ENCODE results near the gene MBOAT2. TPM values are rescaled to one million over a fixed set of nuclear protein-coding genes. Genes with fewer than 3 reads are reported as not detected.

Gene MBOAT2
- total and polyA plus RNA-seq, 4 donors = 75.1 to 116 (median 85.5) TPM

DNA sequence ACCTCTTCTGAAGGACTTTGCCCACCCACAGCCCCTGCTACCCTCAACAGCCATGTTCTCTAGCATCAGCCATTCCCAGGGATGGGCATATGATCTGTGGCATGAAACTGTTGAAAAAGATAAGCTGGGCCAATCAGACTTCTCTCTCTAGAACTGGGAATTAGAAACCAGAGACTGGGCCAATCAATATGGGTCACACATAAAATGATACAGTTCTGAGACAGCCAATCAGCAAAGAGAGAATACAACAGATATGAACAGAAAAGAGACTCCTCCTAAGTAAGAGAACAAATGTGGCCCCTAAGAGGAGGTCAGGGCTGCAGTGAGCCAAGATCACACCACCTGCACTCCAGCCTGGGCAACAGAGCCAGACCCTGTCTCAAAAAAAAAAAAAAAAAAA is 168.2 kb downstream of the MBOAT2 start:
- Histone ChIP-seq H3K27me3 (ENCODE audit: control insufficient read depth, insufficient read depth, low read length) (no peaks in the 10 kb centered on the region), H3K36me3 (ENCODE audit: control insufficient read depth, insufficient read depth, low read length) (no peaks in the 10 kb centered on the region), H3K4me3 (ENCODE audit: low read depth, low read length) (no peak overlapping the region), H3K4me1 (ENCODE audit: control insufficient read depth, insufficient read depth, low read length) (peaks cover 25% of the 10 kb centered on the region), H3K9me3 (ENCODE audit: control insufficient read depth, insufficient read depth, low read length) (no peaks in the 10 kb centered on the region), H3K27ac (ENCODE audit: low read depth, low read length) (no peak overlapping the region)
- DNase-seq (ENCODE audit: low read depth in 4 of 6, low spot score in 6 of 6) = peak in 1 of 6 donors; percentile 19

DNA sequence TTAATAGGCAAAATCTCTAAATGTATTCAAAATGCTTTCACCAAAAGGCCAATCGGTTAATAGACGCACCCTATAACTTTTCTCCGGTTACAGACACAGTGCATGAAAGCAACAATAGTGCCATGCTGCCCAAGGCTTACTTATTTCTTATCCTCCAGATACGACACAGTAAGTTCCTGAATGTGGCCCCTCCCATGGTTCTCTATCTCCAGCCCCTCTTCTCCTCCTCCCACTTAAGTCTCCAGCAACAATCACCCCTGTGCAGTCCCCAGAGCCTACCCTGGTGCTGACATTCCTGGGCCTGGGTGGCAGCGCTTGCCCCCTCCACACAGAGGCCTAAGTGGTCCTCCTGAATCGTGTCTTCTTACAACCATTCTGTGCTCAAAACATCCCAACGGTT is 169.6 kb downstream of the MBOAT2 start:
- Histone ChIP-seq H3K9me3 (ENCODE audit: control insufficient read depth, insufficient read depth, low read length) (no peaks in the 10 kb centered on the region), H3K27ac (ENCODE audit: low read depth, low read length) (no peak overlapping the region), H3K36me3 (ENCODE audit: control insufficient read depth, insufficient read depth, low read length) (no peaks in the 10 kb centered on the region), H3K4me3 (ENCODE audit: low read depth, low read length) (no peak overlapping the region), H3K4me1 (ENCODE audit: control insufficient read depth, insufficient read depth, low read length) (peaks cover 25% of the 10 kb centered on the region), H3K27me3 (ENCODE audit: control insufficient read depth, insufficient read depth, low read length) (no peaks in the 10 kb centered on the region)
- WGBS (ENCODE audit: insufficient coverage) = 82% methylated on average over 7 of the region's 7 CpGs
- DNase-seq (ENCODE audit: low read depth in 4 of 6, low spot score in 6 of 6) = no peak

DNA sequence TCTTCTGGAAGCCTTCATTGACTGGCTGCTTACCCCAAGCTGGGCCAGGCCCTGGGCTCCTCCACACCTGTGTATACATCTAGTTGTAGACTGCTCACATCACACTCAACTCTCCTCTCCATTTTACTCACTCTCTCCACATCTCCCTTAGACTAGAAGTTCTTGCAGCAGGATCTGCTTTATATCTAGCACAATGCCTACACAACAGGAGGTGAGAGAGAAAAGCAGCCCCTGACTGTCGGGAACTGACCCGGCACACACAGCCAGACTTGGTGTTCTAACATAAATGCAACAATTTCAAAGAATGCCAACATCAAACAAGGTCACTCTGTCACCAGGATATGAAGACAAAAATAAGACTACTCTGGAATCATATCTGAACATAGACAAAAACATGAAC is 172.0 kb downstream of the MBOAT2 start:
- WGBS (ENCODE audit: insufficient coverage) = 40% methylated on average over 1 of the region's 2 CpGs
- no peak overlapping the region for H3K27ac ChIP-seq (ENCODE audit: low read depth, low read length)
- H3K4me3 ChIP-seq (ENCODE audit: low read depth, low read length) = no peak overlapping the region
- no peaks in the 10 kb centered on the region for H3K9me3 ChIP-seq (ENCODE audit: control insufficient read depth, insufficient read depth, low read length)
- DNase-seq (ENCODE audit: low read depth in 4 of 6, low spot score in 6 of 6) = no peak
- H3K36me3 ChIP-seq (ENCODE audit: control insufficient read depth, insufficient read depth, low read length) = peaks cover 3% of the 10 kb centered on the region
- H3K27me3 ChIP-seq (ENCODE audit: control insufficient read depth, insufficient read depth, low read length) = no peaks in the 10 kb centered on the region
- peaks cover 21% of the 10 kb centered on the region for H3K4me1 ChIP-seq (ENCODE audit: control insufficient read depth, insufficient read depth, low read length)

DNA sequence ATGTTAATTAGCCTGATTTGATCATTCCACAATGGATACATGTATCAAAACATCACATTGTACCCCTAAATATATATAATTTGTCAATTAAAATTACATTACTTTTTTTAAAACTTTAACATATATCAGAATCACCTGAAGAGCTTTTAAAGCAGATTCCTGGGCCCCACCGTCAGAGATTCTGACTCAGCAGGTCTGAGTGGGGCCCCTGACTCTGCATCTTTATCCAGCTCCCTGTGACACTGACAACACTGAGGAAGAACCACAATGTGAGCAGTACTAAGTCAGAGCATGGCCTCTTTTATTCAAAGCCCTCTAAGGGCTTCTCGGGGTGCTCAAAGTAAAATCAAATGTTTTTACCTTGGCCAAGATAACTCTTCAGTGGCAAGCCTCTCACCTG is 175.8 kb downstream of the MBOAT2 start:
- Histone ChIP-seq H3K27me3 (ENCODE audit: control insufficient read depth, insufficient read depth, low read length) (no peaks in the 10 kb centered on the region), H3K4me3 (ENCODE audit: low read depth, low read length) (no peak overlapping the region), H3K36me3 (ENCODE audit: control insufficient read depth, insufficient read depth, low read length) (peaks cover 16% of the 10 kb centered on the region), H3K27ac (ENCODE audit: low read depth, low read length) (no peak overlapping the region), H3K4me1 (ENCODE audit: control insufficient read depth, insufficient read depth, low read length) (peaks cover 5% of the 10 kb centered on the region), H3K9me3 (ENCODE audit: control insufficient read depth, insufficient read depth, low read length) (no peaks in the 10 kb centered on the region)
- WGBS (ENCODE audit: insufficient coverage) = 83% methylated on average over 2 of the region's 2 CpGs
- DNase-seq (ENCODE audit: low read depth in 4 of 6, low spot score in 6 of 6) = no peak

DNA sequence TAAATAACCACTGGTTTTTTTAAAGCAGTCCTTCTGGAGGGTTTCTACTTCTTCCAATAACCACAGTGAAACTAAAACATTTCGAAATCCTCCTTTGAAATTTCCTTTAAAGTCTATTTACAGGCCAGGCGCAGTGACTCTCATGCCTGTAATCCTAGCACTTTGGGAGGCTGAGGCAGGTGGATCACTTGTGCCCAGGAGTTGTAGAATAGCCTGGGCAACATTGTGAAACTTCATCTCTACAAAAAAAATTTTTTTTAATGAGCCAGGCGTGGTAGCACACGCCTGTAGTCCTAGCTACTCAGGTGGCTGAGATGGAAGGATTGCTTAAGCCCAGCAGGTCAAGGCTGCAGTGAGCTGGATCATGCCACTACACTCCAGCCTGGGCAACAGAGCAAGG is 181.3 kb downstream of the MBOAT2 start:
- Histone ChIP-seq H3K27me3 (ENCODE audit: control insufficient read depth, insufficient read depth, low read length) (no peaks in the 10 kb centered on the region), H3K36me3 (ENCODE audit: control insufficient read depth, insufficient read depth, low read length) (peaks cover 17% of the 10 kb centered on the region), H3K4me3 (ENCODE audit: low read depth, low read length) (no peak overlapping the region), H3K4me1 (ENCODE audit: control insufficient read depth, insufficient read depth, low read length) (no peaks in the 10 kb centered on the region), H3K9me3 (ENCODE audit: control insufficient read depth, insufficient read depth, low read length) (no peaks in the 10 kb centered on the region), H3K27ac (ENCODE audit: low read depth, low read length) (no peak overlapping the region)
- no peak for DNase-seq (ENCODE audit: low read depth in 4 of 6, low spot score in 6 of 6)
- WGBS (ENCODE audit: insufficient coverage) = 90% methylated on average over 3 of the region's 4 CpGs

DNA sequence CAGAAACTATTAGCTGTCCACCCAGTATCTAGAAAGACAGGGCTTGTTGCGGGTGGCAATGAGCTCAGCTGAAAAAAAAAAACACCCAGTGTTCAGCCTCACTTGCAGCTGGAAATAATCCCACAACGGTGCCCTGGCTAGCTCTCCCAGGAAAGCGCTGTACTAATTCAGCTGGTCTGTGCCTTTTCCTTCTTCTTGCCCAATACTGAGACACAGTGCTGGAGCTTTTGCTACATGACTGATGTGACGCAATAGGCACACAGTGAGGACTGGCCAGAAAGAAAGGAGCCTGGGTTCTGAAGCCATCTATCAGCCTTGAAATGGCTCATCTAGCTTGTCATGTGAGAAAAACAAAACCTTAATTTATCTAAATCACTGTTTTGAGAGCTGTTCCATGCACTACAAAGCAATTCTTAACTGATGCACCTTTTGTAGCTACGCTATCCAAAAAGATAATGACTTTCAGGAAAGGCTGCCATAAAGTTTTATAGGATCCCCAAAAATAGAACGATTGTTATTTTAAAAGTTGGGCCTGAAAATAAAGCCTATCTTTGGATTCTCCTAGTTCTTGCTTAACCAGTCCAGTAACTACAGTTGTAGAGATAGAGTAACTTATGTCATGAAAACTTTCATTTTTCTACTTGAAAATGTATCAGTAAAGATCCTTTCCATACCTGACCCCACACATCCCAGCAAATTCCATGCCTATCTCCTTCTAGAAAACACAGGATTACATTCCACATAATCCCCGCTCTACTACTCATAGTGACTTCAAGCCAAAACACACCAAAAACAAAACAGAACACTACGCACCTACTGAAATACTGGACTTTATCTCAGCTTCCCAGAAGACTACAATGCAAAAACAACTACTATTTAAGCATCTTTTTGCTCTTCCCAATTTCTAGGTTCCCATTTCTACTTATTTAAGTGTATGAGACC is 181.9 kb downstream of the MBOAT2 start:
- Histone ChIP-seq H3K4me3 (ENCODE audit: low read depth, low read length) (no peak overlapping the region), H3K4me1 (ENCODE audit: control insufficient read depth, insufficient read depth, low read length) (no peaks in the 10 kb centered on the region), H3K27me3 (ENCODE audit: control insufficient read depth, insufficient read depth, low read length) (no peaks in the 10 kb centered on the region), H3K9me3 (ENCODE audit: control insufficient read depth, insufficient read depth, low read length) (no peaks in the 10 kb centered on the region), H3K27ac (ENCODE audit: low read depth, low read length) (no peak overlapping the region), H3K36me3 (ENCODE audit: control insufficient read depth, insufficient read depth, low read length) (peaks cover 17% of the 10 kb centered on the region)
- peak in 1 of 6 donors; percentile 36 for DNase-seq (ENCODE audit: low read depth in 4 of 6, low spot score in 6 of 6)
- WGBS (ENCODE audit: insufficient coverage) = 59% methylated on average over 5 of the region's 8 CpGs

DNA sequence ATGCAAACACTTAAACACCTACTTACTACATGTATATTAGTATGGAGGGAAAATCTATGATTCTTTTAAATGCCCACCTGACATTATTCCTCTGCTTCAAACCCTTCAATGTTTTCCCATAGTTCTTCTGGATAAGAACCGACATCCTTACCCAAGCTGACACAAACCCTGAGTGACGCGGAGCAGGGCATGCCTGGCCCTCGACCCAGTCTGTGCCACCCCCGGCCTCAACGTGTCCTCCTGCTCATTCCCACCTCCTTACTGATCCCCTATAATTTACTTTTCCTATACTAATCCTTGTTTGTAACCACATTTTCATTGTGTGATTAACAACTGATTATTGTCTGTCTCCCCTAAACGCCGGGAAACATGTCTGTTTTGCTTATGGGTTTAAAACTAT is 183.5 kb downstream of the MBOAT2 start:
- H3K4me3 ChIP-seq (ENCODE audit: low read depth, low read length) = no peak overlapping the region
- H3K36me3 ChIP-seq (ENCODE audit: control insufficient read depth, insufficient read depth, low read length) = peaks cover 12% of the 10 kb centered on the region
- 100% methylated on average over 3 of the region's 8 CpGs for WGBS (ENCODE audit: insufficient coverage)
- DNase-seq (ENCODE audit: low read depth in 4 of 6, low spot score in 6 of 6) = no peak
- no peak overlapping the region for H3K27ac ChIP-seq (ENCODE audit: low read depth, low read length)
- H3K4me1 ChIP-seq (ENCODE audit: control insufficient read depth, insufficient read depth, low read length) = no peaks in the 10 kb centered on the region
- H3K27me3 ChIP-seq (ENCODE audit: control insufficient read depth, insufficient read depth, low read length) = no peaks in the 10 kb centered on the region
- no peaks in the 10 kb centered on the region for H3K9me3 ChIP-seq (ENCODE audit: control insufficient read depth, insufficient read depth, low read length)

DNA sequence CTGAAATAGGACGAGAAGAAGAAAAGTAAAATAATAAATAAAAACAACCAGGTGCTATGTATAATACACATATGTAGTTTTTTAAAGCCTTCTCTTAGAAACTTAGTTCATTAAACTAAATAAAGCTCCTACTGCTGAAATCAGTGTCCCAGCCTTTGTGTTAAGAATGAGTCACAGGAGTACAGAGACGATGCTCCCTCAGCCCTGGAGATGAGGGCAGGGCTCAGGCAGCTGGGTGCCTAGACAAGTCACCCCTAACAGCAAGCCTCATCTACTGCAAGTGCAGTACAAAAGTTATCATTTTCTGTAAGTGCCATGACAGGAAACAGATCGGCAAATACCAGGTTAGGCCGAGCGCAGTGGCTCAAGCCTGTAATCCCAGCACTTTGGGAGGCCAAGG is 184.3 kb downstream of the MBOAT2 start:
- Histone ChIP-seq H3K4me1 (ENCODE audit: control insufficient read depth, insufficient read depth, low read length) (no peaks in the 10 kb centered on the region), H3K4me3 (ENCODE audit: low read depth, low read length) (no peak overlapping the region), H3K27me3 (ENCODE audit: control insufficient read depth, insufficient read depth, low read length) (no peaks in the 10 kb centered on the region), H3K9me3 (ENCODE audit: control insufficient read depth, insufficient read depth, low read length) (no peaks in the 10 kb centered on the region), H3K36me3 (ENCODE audit: control insufficient read depth, insufficient read depth, low read length) (peaks cover 10% of the 10 kb centered on the region), H3K27ac (ENCODE audit: low read depth, low read length) (no peak overlapping the region)
- DNase-seq (ENCODE audit: low read depth in 4 of 6, low spot score in 6 of 6) = no peak
- WGBS (ENCODE audit: insufficient coverage) = 82% methylated on average over 4 of the region's 5 CpGs

DNA sequence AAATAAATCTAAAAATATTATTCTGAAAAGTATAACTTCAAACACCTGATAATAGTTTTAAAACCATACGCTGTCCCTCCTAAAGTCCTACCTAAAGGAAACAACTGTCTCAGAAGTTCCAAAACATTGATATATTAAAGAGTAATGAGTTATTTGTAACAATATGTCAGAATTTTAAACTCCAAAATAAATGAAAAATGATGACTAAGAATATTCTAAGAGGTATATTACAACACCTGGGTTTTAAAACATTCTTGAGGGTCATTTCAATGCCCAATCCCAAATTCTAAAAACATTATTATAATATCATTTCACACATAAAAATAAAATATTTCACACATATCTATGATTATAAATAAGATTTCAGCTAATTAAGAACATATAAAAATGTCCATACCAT is 186.3 kb downstream of the MBOAT2 start:
- H3K36me3 ChIP-seq (ENCODE audit: control insufficient read depth, insufficient read depth, low read length) = peaks cover 11% of the 10 kb centered on the region
- no peak for DNase-seq (ENCODE audit: low read depth in 4 of 6, low spot score in 6 of 6)
- H3K4me1 ChIP-seq (ENCODE audit: control insufficient read depth, insufficient read depth, low read length) = no peaks in the 10 kb centered on the region
- no peak overlapping the region for H3K4me3 ChIP-seq (ENCODE audit: low read depth, low read length)
- no peaks in the 10 kb centered on the region for H3K27me3 ChIP-seq (ENCODE audit: control insufficient read depth, insufficient read depth, low read length)
- WGBS (ENCODE audit: insufficient coverage) = no CpG with 5 or more reads among the region's 1 CpG
- no peak overlapping the region for H3K27ac ChIP-seq (ENCODE audit: low read depth, low read length)
- H3K9me3 ChIP-seq (ENCODE audit: control insufficient read depth, insufficient read depth, low read length) = no peaks in the 10 kb centered on the region

Data from spinal cord (tissue), 10 donors.